Purkinje cell (primary cell): ENCODE measurements around the gene SDK2. TPM values are rescaled to one million over a fixed set of nuclear protein-coding genes. Genes with fewer than 3 reads are reported as not detected.

ENCODE experiments used
- polyA plus RNA-seq: library from polyadenylated mRNA; unstranded; fragments of >200 nt; fragmentation: Nextera tagmentation; gene quantifications from 2 replicates; pipeline ENCODE4 v1.2.1, GENCODE V29; 2014

The SDK2 gene, protein sequence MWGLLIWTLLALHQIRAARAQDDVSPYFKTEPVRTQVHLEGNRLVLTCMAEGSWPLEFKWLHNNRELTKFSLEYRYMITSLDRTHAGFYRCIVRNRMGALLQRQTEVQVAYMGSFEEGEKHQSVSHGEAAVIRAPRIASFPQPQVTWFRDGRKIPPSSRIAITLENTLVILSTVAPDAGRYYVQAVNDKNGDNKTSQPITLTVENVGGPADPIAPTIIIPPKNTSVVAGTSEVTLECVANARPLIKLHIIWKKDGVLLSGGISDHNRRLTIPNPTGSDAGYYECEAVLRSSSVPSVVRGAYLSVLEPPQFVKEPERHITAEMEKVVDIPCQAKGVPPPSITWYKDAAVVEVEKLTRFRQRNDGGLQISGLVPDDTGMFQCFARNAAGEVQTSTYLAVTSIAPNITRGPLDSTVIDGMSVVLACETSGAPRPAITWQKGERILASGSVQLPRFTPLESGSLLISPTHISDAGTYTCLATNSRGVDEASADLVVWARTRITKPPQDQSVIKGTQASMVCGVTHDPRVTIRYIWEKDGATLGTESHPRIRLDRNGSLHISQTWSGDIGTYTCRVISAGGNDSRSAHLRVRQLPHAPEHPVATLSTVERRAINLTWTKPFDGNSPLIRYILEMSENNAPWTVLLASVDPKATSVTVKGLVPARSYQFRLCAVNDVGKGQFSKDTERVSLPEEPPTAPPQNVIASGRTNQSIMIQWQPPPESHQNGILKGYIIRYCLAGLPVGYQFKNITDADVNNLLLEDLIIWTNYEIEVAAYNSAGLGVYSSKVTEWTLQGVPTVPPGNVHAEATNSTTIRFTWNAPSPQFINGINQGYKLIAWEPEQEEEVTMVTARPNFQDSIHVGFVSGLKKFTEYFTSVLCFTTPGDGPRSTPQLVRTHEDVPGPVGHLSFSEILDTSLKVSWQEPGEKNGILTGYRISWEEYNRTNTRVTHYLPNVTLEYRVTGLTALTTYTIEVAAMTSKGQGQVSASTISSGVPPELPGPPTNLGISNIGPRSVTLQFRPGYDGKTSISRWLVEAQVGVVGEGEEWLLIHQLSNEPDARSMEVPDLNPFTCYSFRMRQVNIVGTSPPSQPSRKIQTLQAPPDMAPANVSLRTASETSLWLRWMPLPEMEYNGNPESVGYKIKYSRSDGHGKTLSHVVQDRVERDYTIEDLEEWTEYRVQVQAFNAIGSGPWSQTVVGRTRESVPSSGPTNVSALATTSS (N-terminal part only)
- 0.04 and 0.39 TPM in 2 replicates for polyA plus RNA-seq

DNA sequence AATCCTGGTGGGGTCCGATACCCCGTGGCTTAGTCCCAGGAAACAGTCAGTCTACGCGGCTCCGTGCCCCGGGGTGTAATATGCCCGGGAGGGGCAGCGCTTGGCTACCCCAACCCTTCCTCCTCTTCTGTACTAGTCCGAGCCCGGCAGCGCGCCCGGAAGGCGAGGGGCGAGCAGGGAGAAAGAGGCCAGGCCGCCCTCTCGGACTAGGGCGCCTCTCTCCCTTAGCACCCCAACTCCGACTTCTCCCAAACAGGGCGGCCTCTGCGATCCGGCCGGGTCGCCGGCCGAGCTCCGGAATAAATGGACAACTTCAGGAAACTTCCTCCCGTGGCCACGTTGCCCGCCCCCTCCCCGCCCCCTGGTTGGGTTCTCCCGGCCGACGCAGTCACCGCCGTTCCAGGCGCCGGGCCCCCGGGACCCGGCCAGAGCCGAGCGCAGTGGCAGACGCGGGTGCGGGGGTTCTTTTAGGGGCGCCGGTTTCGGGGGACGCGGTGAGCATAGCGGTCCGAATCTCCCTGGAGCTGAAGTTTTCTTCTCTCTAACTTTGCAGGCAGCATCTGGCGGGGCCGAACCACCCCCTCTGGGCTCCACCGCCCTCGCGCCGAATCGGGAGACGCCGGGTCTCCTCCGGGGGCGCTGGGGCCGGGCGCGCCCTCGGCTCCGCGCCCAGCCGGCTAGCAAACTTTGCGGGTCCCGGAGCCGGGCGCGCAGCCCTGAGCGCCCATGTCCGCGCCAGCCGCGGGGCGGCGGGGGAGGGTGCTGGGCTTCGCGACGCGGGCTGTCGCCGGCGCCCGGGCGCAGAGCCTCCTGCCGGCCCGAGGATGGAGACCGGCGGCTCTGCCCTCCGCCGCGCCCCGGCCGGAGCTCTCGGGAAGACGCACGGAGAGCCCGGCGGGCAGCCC, at the start of gene SDK2:
Gene SDK2, minus strand, starts transcription at position 301 of the 905 bp plus-strand sequence. CDS start 357 bp downstream, outside the sequence.

DNA sequence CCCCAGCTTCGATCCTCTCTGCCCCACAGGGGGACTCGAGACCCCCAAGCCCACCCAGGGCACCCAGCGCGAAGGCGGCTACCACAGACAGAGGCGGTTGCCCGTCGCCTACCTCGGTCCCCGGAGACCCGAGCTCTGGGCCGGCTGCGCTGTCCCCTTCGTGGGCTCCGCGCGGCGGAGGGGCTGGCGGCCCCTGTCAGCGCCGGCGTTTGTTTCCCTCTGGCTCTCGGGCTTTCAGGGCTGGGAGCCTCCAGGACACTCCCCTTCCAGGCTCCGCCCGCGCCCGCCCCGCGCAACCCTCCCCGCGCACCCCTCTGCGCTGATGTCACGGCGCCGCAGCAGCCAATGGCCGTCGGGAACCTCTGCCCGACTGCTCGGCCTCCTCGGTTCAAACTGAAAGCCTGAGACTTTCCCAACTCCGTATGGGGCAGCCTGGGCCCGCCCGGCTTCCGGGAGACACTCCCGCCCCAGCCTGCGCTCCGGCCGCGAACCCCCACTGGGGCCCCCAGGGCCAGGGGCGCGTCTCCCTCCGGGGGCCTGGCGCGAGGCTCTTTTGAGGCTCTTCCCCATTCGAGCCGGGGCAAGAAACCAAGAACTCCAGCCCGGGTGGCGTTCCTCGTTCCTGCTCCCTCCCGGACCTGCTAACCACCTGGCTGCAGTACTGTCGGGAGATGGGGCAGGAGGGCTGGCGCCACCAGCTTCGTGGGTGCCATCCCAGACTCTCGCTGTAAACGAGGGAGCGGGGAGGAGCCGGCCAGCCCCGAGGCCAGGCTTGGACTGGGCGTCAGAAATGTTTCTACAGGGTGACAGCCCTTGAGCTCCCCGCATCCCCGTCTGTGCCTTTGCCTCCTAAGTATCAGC, 332.2 kb downstream of the SDK2 start, which contains the start of gene CDC42EP4:
Gene CDC42EP4, minus strand, starts transcription at position 221 of the 861 bp plus-strand sequence. CDS start 25,501 bp downstream, outside the sequence.

